ENCODE measurements around the gene PRAMEF1.

DNA sequence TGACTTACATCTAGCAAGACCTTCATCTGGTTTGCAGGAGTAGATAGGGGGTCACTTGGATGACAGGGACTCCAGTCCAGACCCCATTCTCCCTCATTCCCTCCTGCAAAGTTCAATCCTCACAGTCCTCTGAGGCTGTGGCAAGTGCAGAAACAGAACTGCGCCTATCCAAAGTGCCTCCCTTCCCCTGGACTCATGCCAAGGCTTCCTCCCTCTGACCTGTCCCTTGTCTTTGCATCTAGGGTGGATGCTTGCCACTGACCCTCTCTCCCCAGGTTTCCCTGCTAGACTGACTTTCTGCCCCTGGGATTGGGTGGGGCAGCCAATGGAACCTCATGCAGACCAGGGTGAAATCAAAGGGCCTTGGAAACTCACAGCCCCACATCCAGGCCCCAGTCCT, 18.7 kb downstream of the PRAMEF1 start:
- TF ChIP-seq, protein P1, sequence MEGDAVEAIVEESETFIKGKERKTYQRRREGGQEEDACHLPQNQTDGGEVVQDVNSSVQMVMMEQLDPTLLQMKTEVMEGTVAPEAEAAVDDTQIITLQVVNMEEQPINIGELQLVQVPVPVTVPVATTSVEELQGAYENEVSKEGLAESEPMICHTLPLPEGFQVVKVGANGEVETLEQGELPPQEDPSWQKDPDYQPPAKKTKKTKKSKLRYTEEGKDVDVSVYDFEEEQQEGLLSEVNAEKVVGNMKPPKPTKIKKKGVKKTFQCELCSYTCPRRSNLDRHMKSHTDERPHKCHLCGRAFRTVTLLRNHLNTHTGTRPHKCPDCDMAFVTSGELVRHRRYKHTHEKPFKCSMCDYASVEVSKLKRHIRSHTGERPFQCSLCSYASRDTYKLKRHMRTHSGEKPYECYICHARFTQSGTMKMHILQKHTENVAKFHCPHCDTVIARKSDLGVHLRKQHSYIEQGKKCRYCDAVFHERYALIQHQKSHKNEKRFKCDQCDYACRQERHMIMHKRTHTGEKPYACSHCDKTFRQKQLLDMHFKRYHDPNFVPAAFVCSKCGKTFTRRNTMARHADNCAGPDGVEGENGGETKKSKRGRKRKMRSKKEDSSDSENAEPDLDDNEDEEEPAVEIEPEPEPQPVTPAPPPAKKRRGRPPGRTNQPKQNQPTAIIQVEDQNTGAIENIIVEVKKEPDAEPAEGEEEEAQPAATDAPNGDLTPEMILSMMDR (IDR thresholded peaks at IDR 0.05; ENCODE audit: insufficient read depth, low read length): no peak
- no peak for TF ChIP-seq GABPA (IDR thresholded peaks at IDR 0.05; ENCODE audit: low read depth)
- TF ChIP-seq POLR2AphosphoS5 (IDR thresholded peaks at IDR 0.05; ENCODE audit: low read depth): no peak

Data from HL-60 (cell line).